WTC11 (cell line): ENCODE measurements around the gene OCA2.

Experiments
- CREB1 ChIP-seq: sonication (generic); formaldehyde crosslinking; IDR thresholded peaks from 2 replicates; pipeline ENCODE4 v1.8.0; 2023; ENCODE audit warnings: mild to moderate bottlenecking, missing genetic modification reagents
- CTCF ChIP-seq: fragments of 200-600 bp; IDR thresholded peaks from 2 replicates; pipeline ENCODE4 v1.8.0; 2022; ENCODE audit warnings: antibody characterized with exemption
- FOXJ3 ChIP-seq: sonication (generic); formaldehyde crosslinking; IDR thresholded peaks from 2 replicates; pipeline ENCODE4 v1.9.0; 2021; ENCODE audit warnings: missing genetic modification reagents, mild to moderate bottlenecking, borderline replicate concordance

- TF ChIP-seq FOXJ3 (no peak), CTCF (no peak), CREB1 (no peak)
Measured at GRCh38 chr15:28113394-28114113, 14.4 kb upstream of the OCA2 start.
